K562 (cell line): ENCODE results near the gene KCNQ2. TPM values are rescaled to one million over a fixed set of nuclear protein-coding genes. Genes with fewer than 3 reads are reported as not detected.

ENCODE experiments used
- ATAC-seq: fragments of 200-7000 bp; cut with Tn5 transposase; 3 replicates; pipeline ENCODE4 v1.9.1; 2020; ENCODE audit warnings: moderate library complexity
- BruUV-seq: library from RNA; stranded (reverse); fragments of 400-500 nt; replicated peaks from 2 replicates; lab custom pipeline; 2021; lab: Mats Ljungman, UMichigan
- CTCF ChIA-PET: fragments of 300-600 bp; formaldehyde crosslinking; extraction: SDS; loops from one replicate; lab custom pipeline; 2021; ENCODE audit warnings: low intra/inter-chr PET ratio; lab: Yijun Ruan, JAX
- POLR2A ChIA-PET: fragments of 300-600, 350-650 bp; sonication (Branson Sonifier 250); formaldehyde crosslinking; extraction: SDS; loops from one replicate; lab custom pipeline; 2021; ENCODE audit warnings: antibody characterized with exemption, inconsistent platforms; lab: Yijun Ruan, JAX
- DNase-seq, 4 experiments: peaks; one replicate each; pipeline versions ENCODE4 v3.0.0 to v3.0.0-alpha.2; 2011 to 2018; ENCODE audit warnings: low spot score in 3 of 4, mixed read lengths in 3 of 4; ENCODE audit errors: extremely low read depth in 1 of 4
- FAIRE-seq: peaks from 2 replicates; lab custom pipeline; 2011; peaks lifted over from hg19 to GRCh38; lab: Jason Lieb, UNC
- H2AFZ ChIP-seq: 2 replicates; pipeline ENCODE4 v1.6.0; 2011; ENCODE audit warnings: low read depth, low read length, control low read depth, inconsistent platforms
- H3K27ac ChIP-seq: fragments of 200-600 bp; 3 replicates; pipeline ENCODE4 v1.8.0; 2011; ENCODE audit warnings: low read depth, mild to moderate bottlenecking, control low read depth, inconsistent platforms, low read length, moderate library complexity, mixed read lengths; ENCODE audit errors: extremely low read depth
- H3K27me3 ChIP-seq, 2 experiments: fragments of 300-600 bp in 1 of 2; 2 replicates in 1 of 2; 3 replicates in 1 of 2; pipeline versions ENCODE4 v1.6.0 to v1.8.0; 2011; ENCODE audit warnings: inconsistent platforms in 2 of 2, low read length in 2 of 2, mild to moderate bottlenecking in 1 of 2, mixed read lengths in 1 of 2, moderate library complexity in 1 of 2; ENCODE audit not compliant: control insufficient read depth in 2 of 2, insufficient read depth in 2 of 2
- H3K36me3 ChIP-seq: fragments of 300-600 bp; 3 replicates; pipeline ENCODE4 v1.8.0; 2011; ENCODE audit warnings: mild to moderate bottlenecking, low read length, inconsistent platforms; ENCODE audit not compliant: control insufficient read depth, insufficient read depth
- H3K4me1 ChIP-seq, 2 experiments: fragments of 200-600 bp in 1 of 2; replicated peaks in 1 of 2; 2 replicates in 1 of 2; 3 replicates in 1 of 2; pipeline versions ENCODE4 v1.5.1 to v1.8.0; 2011; ENCODE audit warnings: inconsistent platforms in 2 of 2, low read length in 2 of 2, mild to moderate bottlenecking in 1 of 2, mixed read lengths in 1 of 2, moderate library complexity in 1 of 2; ENCODE audit not compliant: control insufficient read depth in 2 of 2, insufficient read depth in 2 of 2
- H3K4me2 ChIP-seq: 2 replicates; pipeline ENCODE4 v1.6.1; 2011; ENCODE audit warnings: low read length, control low read depth, inconsistent platforms, mixed read lengths; ENCODE audit not compliant: insufficient read depth
- H3K4me3 ChIP-seq: fragments of 200-600 bp; sonication (generic), shearing (Covaris generic); 2 replicates; pipeline ENCODE4 v1.5.1; 2016; ENCODE audit warnings: control low read depth, inconsistent platforms
- H3K79me2 ChIP-seq: fragments of 200-600 bp; 3 replicates; pipeline ENCODE4 v1.8.0; 2011; ENCODE audit warnings: low read length, inconsistent platforms; ENCODE audit not compliant: control insufficient read depth, insufficient read depth
- H3K9ac ChIP-seq, 2 experiments: 2 replicates each; pipeline versions ENCODE4 v1.6.0 to v1.6.1; 2011; ENCODE audit warnings: low read depth in 2 of 2, low read length in 2 of 2, control low read depth in 1 of 2, inconsistent platforms in 1 of 2, mild to moderate bottlenecking in 1 of 2, mixed read lengths in 1 of 2; ENCODE audit not compliant: insufficient read depth in 1 of 2
- H3K9me1 ChIP-seq: one replicate; pipeline ENCODE4 v1.6.0; 2011; ENCODE audit warnings: inconsistent platforms, mild to moderate bottlenecking, low read length, moderate library complexity; ENCODE audit not compliant: control insufficient read depth, insufficient read depth
- H3K9me3 ChIP-seq: replicated peaks from 2 replicates; pipeline ENCODE4 v1.5.1; 2011; ENCODE audit warnings: low read depth, low read length, inconsistent platforms; ENCODE audit not compliant: control insufficient read depth, insufficient read depth
- H4K20me1 ChIP-seq: replicated peaks from 2 replicates; pipeline ENCODE4 v1.6.1; 2011; ENCODE audit warnings: low read length, inconsistent platforms, mixed read lengths; ENCODE audit not compliant: control insufficient read depth, insufficient read depth
- KDM1A ChIP-seq, 2 experiments: fragments of 450-650 bp; IDR thresholded peaks; 2 replicates each; pipeline ENCODE4 v1.6.1; 2016; ENCODE audit warnings: mild to moderate bottlenecking in 2 of 2
- NR3C1 ChIP-seq: sonication (generic); formaldehyde crosslinking; IDR thresholded peaks from 2 replicates; pipeline ENCODE4 v1.8.1; 2022; ENCODE audit warnings: missing genetic modification reagents
- PHF8 ChIP-seq: fragments of 200-600 bp; sonication (generic); IDR thresholded peaks from 2 replicates; pipeline ENCODE4 v1.6.1; 2012; ENCODE audit warnings: mixed run types, mild to moderate bottlenecking, inconsistent platforms, low read length, moderate library complexity, borderline replicate concordance
- TCF3 ChIP-seq: sonication (generic); formaldehyde crosslinking; IDR thresholded peaks from 2 replicates; pipeline ENCODE4 v1.4.0; 2020; ENCODE audit warnings: mild to moderate bottlenecking, missing genetic modification reagents
- ZNF408 ChIP-seq: fragments of 250-450 bp; sonication (Bioruptor Pico); IDR thresholded peaks from 2 replicates; pipeline ENCODE4 v1.4.0; 2020; ENCODE audit warnings: low read depth, mild to moderate bottlenecking, moderate library complexity
- ZNF699 ChIP-seq: fragments of 250-450 bp; sonication (Bioruptor Pico); IDR thresholded peaks from 2 replicates; pipeline ENCODE4 v1.8.0; 2021; ENCODE audit warnings: mild to moderate bottlenecking, moderate library complexity; ENCODE audit not compliant: insufficient replicate concordance
- WGBS: fragments of 100-300 bp; shearing (Covaris generic); methylation state at CpG from one replicate; pipeline ENCODE4 v1.1.6; 2016; ENCODE audit warnings: low coverage, mixed read lengths; ENCODE audit not compliant: insufficient coverage; ENCODE audit errors: missing lambda C conversion rate; 5-methylcytosine and 5-hydroxymethylcytosine counted together
- in situ Hi-C: fragments of 300-500 bp; cut with MboI; formaldehyde crosslinking; loops from 4 replicates; pipeline ENCODE4 v1.15.0; 2018; ENCODE audit warnings: inconsistent platforms, mixed read lengths
- intact Hi-C: fragments of 100-400 bp; cut with micrococcal nuclease; formaldehyde crosslinking; loops from 2 replicates; pipeline ENCODE4 v1.14.2; 2022
- polyA plus RNA-seq, 8 experiments: library from polyadenylated mRNA; depleted of rRNA in 4 of 8; stranded (reverse) in 5 of 8; unstranded in 3 of 8; fragments of >200 nt; fragmentation: Nextera tagmentation in 2 of 8; fragmentation: Illumina TruSeq in 1 of 8; extraction: Ambion mirVana in 2 of 8; extraction: Trizol in 1 of 8; gene quantifications; 2 replicates each; pipeline versions ENCODE4 v1.2.1 to v1.2.3, GENCODE V29; 2011 to 2014; ENCODE audit warnings: inconsistent platforms in 1 of 8, missing spikeins in 1 of 8
- total RNA-seq, 7 experiments: library from RNA; depleted of rRNA in 6 of 7; stranded (reverse); fragments of >200 nt in 6 of 7; fragmentation: Illumina TruSeq in 2 of 7; extraction: Trizol in 2 of 7; gene quantifications; 2 replicates each; pipeline versions ENCODE4 v1.2.1 to v1.2.3, GENCODE V29; 2011 to 2021; ENCODE audit warnings: low replicate concordance in 1 of 7
- TF ChIP-seq, protein P1 (sequence below): fragments of 450-650 bp; IDR thresholded peaks from 2 replicates; pipeline ENCODE4 v1.6.1; 2016; ENCODE audit warnings: borderline replicate concordance

Gene KCNQ2
- total and polyA plus RNA-seq, 9 of the 15 experiments (the other 6 are each of a cell fraction or from before 2014, with no cell fraction given) = 0.13 to 0.16 TPM; not detected in 7

GRCh38 chr20:63431944-63432343, 40.5 kb downstream of the KCNQ2 start:
- Histone ChIP-seq H3K4me1 (peaks cover 0 to 16% of the 10 kb centered on the region in 2 experiments; a peak in 2 of 5 replicates), H4K20me1 (no peaks in the 10 kb centered on the region), H3K79me2 (no peaks in the 10 kb centered on the region), H2AFZ (no peak overlapping the region), H3K9me1 (no peaks in the 10 kb centered on the region), H3K27me3 (peaks cover 6 to 27% of the 10 kb centered on the region in 2 experiments; a peak in 4 of 5 replicates), H3K4me3 (no peak overlapping the region), H3K36me3 (no peaks in the 10 kb centered on the region), H3K9ac (no peak overlapping the region), H3K27ac (no peak overlapping the region), H3K4me2 (no peak overlapping the region), H3K9me3 (no peaks in the 10 kb centered on the region)
- in situ Hi-C loops (no loop called here), intact Hi-C loops (no loop called here)
- no CpG with 5 or more reads among the region's 1 CpG for WGBS
- TF ChIP-seq TCF3 (CRISPR knock-in tag) = no peak
- TF ChIP-seq, protein P1, sequence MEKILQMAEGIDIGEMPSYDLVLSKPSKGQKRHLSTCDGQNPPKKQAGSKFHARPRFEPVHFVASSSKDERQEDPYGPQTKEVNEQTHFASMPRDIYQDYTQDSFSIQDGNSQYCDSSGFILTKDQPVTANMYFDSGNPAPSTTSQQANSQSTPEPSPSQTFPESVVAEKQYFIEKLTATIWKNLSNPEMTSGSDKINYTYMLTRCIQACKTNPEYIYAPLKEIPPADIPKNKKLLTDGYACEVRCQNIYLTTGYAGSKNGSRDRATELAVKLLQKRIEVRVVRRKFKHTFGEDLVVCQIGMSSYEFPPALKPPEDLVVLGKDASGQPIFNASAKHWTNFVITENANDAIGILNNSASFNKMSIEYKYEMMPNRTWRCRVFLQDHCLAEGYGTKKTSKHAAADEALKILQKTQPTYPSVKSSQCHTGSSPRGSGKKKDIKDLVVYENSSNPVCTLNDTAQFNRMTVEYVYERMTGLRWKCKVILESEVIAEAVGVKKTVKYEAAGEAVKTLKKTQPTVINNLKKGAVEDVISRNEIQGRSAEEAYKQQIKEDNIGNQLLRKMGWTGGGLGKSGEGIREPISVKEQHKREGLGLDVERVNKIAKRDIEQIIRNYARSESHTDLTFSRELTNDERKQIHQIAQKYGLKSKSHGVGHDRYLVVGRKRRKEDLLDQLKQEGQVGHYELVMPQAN = no peak
- DNase-seq (peak in 1 of 4 experiments; percentile 34), FAIRE-seq (no peak), ATAC-seq (no peak)
- ChIA-PET POLR2A (no interaction called here), CTCF (no interaction called here)
- BruUV-seq = no TSS peak

GRCh38 chr20:63430891-63431290, 41.6 kb downstream of the KCNQ2 start:
- H3K27me3 ChIP-seq = peaks cover 11 to 34% of the 10 kb centered on the region in 2 experiments; a peak in 3 of 5 replicates
- no peaks in the 10 kb centered on the region for H3K79me2 ChIP-seq
- H4K20me1 ChIP-seq = no peaks in the 10 kb centered on the region
- H3K4me1 ChIP-seq = peaks cover 0 to 16% of the 10 kb centered on the region in 2 experiments; a peak in 2 of 5 replicates
- no peaks in the 10 kb centered on the region for H3K9me1 ChIP-seq
- WGBS = 32% methylated on average over 14 of the region's 14 CpGs
- POLR2A ChIA-PET = no interaction called here
- no peaks in the 10 kb centered on the region for H3K36me3 ChIP-seq
- no peak overlapping the region for H3K4me3 ChIP-seq
- DNase-seq = no peak
- H3K9me3 ChIP-seq = no peaks in the 10 kb centered on the region
- no peak overlapping the region for H2AFZ ChIP-seq
- H3K4me2 ChIP-seq = no peak overlapping the region
- ATAC-seq = no peak
- TF ChIP-seq PHF8 = no peak
- no peak for TF ChIP-seq KDM1A (IDR thresholded peaks at IDR 0.05)
- no peak for TF ChIP-seq NR3C1 (CRISPR knock-in tag)
- no peak for TF ChIP-seq ZNF699
- no peak for TF ChIP-seq ZNF408 (CRISPR knock-in tag)
- CTCF ChIA-PET = no interaction called here
- no TSS peak for BruUV-seq
- intact Hi-C loops = no loop called here
- H3K27ac ChIP-seq = no peak overlapping the region
- FAIRE-seq = no peak
- in situ Hi-C loops = no loop called here
- H3K9ac ChIP-seq = no peak overlapping the region
